Measurements from ENCODE around the gene DHRS4. TPM values are rescaled to one million over a fixed set of nuclear protein-coding genes. Genes with fewer than 3 reads are reported as not detected.

DHRS4 gene
- total RNA-seq, 1 experiment from 2014 or later: 14.5 TPM

DNA sequence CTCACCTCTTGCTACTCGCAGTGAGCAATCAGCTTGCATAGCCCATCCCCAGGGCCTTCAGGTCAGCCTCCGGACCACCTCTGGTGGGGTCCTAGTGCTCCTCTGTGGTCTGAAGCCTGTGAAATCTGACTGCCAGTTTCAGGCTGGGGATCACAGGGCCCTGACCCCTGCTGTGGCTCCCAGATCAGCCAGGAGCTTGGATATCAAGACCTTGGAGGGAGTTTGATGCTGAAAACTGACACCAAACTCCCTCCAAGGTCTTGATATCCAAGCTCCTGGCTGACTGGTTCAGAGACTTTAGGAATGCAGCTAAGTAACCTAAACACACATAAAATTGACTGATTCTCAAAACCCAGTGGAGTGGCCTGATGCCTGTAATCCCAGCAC, 19.8 kb upstream of the DHRS4 start (continued):
- no peak for TF ChIP-seq SP1 (CRISPR knock-in tag; conservative IDR thresholded peaks at IDR 0.05)

GRCh38 chr14:23935158-23935557, 18.4 kb upstream of the DHRS4 start:
- POLR2A ChIA-PET: no interaction called here
- no peak for DNase-seq (ENCODE audit: low spot score)
- H3K4me1 Mint-ChIP-seq: peaks cover 4% of the 10 kb centered on the region; the same call in 1 of the 2 replicates
- no peak for ATAC-seq
- no peaks in the 10 kb centered on the region for H3K36me3 Mint-ChIP-seq
- no peak for TF ChIP-seq IRF2 (CRISPR knock-in tag; IDR thresholded peaks at IDR 0.05; ENCODE audit: borderline replicate concordance, low read depth)
- H3K27ac Mint-ChIP-seq: no peak overlapping the region
- peaks cover 11% of the 10 kb centered on the region for H3K27me3 Mint-ChIP-seq (ENCODE audit: low read depth)
- no peak overlapping the region for H3K4me3 Mint-ChIP-seq
- peaks cover 9% of the 10 kb centered on the region for H3K9me3 Mint-ChIP-seq
- CTCF ChIA-PET: interaction anchor here (2.8 to 3.4 kb wide), 2 partner anchors 24 to 303 kb away, joined by 15 to 26 read pairs; no protein-coding TSS in a partner anchor

GRCh38 chr14:23936084-23936829, 17.3 kb upstream of the DHRS4 start:
- ATAC-seq: no peak
- Mint-ChIP-seq H3K9me3 (peaks cover 9% of the 10 kb centered on the region), H3K27me3 (ENCODE audit: low read depth) (peaks cover 11% of the 10 kb centered on the region), H3K4me1 (peaks cover 4% of the 10 kb centered on the region; the same call in 1 of the 2 replicates), H3K4me3 (no peak overlapping the region), H3K36me3 (0 out of 2 replicates have a peak, but pooled peaks cover 3% of the 10 kb centered on the region), H3K27ac (no peak overlapping the region)
- ChIA-PET POLR2A (interaction anchor here (0.6 kb wide), 1 partner anchor 158 kb away, joined by 3 read pairs; no protein-coding TSS in a partner anchor), CTCF (interaction anchor here (0.6 to 2.0 kb wide), 6 partner anchors 16 to 514 kb away, joined by 3 to 9 read pairs (median 5); no protein-coding TSS in a partner anchor)
- DNase-seq (ENCODE audit: low spot score): no peak
- TF ChIP-seq PRDM15 (CRISPR knock-in tag; IDR thresholded peaks at IDR 0.05) (no peak), ZNF425 (CRISPR knock-in tag; conservative IDR thresholded peaks at IDR 0.05) (no peak)

GRCh38 chr14:23937203-23937602, 16.4 kb upstream of the DHRS4 start:
- no peak for DNase-seq (ENCODE audit: low spot score)
- peaks cover 4% of the 10 kb centered on the region; the same call in 1 of the 2 replicates for H3K9me3 Mint-ChIP-seq
- TF ChIP-seq ATF6 (CRISPR knock-in tag; IDR thresholded peaks at IDR 0.05) (no peak), NR1H2 (CRISPR knock-in tag; IDR thresholded peaks at IDR 0.05) (no peak), OVOL2 (CRISPR knock-in tag; IDR thresholded peaks at IDR 0.05; ENCODE audit: borderline replicate concordance) (no peak), GTF2I (CRISPR knock-in tag; conservative IDR thresholded peaks at IDR 0.05) (no peak), FOXP4 (CRISPR knock-in tag; IDR thresholded peaks at IDR 0.05) (no peak), RELA (CRISPR knock-in tag; IDR thresholded peaks at IDR 0.05; ENCODE audit: borderline replicate concordance) (no peak)
- TF ChIP-seq, protein P1, sequence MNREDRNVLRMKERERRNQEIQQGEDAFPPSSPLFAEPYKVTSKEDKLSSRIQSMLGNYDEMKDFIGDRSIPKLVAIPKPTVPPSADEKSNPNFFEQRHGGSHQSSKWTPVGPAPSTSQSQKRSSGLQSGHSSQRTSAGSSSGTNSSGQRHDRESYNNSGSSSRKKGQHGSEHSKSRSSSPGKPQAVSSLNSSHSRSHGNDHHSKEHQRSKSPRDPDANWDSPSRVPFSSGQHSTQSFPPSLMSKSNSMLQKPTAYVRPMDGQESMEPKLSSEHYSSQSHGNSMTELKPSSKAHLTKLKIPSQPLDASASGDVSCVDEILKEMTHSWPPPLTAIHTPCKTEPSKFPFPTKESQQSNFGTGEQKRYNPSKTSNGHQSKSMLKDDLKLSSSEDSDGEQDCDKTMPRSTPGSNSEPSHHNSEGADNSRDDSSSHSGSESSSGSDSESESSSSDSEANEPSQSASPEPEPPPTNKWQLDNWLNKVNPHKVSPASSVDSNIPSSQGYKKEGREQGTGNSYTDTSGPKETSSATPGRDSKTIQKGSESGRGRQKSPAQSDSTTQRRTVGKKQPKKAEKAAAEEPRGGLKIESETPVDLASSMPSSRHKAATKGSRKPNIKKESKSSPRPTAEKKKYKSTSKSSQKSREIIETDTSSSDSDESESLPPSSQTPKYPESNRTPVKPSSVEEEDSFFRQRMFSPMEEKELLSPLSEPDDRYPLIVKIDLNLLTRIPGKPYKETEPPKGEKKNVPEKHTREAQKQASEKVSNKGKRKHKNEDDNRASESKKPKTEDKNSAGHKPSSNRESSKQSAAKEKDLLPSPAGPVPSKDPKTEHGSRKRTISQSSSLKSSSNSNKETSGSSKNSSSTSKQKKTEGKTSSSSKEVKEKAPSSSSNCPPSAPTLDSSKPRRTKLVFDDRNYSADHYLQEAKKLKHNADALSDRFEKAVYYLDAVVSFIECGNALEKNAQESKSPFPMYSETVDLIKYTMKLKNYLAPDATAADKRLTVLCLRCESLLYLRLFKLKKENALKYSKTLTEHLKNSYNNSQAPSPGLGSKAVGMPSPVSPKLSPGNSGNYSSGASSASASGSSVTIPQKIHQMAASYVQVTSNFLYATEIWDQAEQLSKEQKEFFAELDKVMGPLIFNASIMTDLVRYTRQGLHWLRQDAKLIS (CRISPR knock-in tag; IDR thresholded peaks at IDR 0.05; ENCODE audit: borderline replicate concordance): no peak

More at GRCh38 chr14:23937203-23937602, 16.4 kb upstream of the DHRS4 start:
- 0 out of 2 replicates have a peak, but pooled peaks cover 3% of the 10 kb centered on the region for H3K36me3 Mint-ChIP-seq
- peaks cover 4% of the 10 kb centered on the region; the same call in 1 of the 2 replicates for H3K4me1 Mint-ChIP-seq
- H3K27me3 Mint-ChIP-seq (ENCODE audit: low read depth): peaks cover 7% of the 10 kb centered on the region
- no peak overlapping the region for H3K4me3 Mint-ChIP-seq
- H3K27ac Mint-ChIP-seq: no peak overlapping the region
- CTCF ChIA-PET: interaction anchor here (0.6 to 2.0 kb wide), 7 partner anchors 15 to 513 kb away, joined by 3 to 9 read pairs (median 5); no protein-coding TSS in a partner anchor
- ATAC-seq: no peak
- POLR2A ChIA-PET: interaction anchor here (0.6 kb wide), 1 partner anchor 430 kb away, joined by 3 read pairs; no protein-coding TSS in a partner anchor

Data from WTC11 (cell line).